ENCODE results near the gene INHA.

The INHA gene

DNA sequence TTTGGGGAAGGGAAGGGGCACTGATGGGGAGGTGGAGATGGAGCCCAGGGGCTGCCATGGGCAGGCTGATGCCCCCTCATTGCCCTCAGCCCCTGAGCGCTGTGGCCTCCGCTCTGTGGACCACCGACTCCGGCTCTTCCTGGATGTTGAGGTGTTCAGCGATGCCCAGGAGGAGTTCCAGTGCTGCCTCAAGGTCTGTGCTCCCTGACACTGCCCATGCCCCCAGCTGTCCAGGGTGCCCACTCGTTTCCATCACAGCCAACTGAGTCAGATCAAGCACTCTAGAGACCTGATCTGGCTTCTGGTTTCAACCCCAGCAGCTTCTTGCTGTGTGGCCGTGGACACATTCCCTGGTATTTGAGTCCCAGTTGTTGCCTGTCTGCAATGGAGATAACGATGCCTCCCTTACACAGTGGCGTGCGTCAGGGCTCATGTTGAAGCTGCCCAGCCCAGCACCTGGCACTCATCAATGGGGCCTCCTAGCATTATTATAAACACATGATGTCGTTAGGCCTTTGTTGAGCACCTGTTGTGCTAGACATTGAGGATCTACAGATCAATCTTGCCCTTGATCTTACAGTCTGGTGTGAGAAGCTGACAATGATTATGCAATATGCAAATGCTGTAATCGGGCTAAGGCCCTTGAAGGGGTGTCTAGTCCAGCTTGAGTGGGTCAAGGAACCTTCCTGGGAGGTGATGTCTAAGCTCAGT is 39.9 kb downstream of the INHA start:
- DNase-seq (ENCODE audit: low read depth): no peak

DNA sequence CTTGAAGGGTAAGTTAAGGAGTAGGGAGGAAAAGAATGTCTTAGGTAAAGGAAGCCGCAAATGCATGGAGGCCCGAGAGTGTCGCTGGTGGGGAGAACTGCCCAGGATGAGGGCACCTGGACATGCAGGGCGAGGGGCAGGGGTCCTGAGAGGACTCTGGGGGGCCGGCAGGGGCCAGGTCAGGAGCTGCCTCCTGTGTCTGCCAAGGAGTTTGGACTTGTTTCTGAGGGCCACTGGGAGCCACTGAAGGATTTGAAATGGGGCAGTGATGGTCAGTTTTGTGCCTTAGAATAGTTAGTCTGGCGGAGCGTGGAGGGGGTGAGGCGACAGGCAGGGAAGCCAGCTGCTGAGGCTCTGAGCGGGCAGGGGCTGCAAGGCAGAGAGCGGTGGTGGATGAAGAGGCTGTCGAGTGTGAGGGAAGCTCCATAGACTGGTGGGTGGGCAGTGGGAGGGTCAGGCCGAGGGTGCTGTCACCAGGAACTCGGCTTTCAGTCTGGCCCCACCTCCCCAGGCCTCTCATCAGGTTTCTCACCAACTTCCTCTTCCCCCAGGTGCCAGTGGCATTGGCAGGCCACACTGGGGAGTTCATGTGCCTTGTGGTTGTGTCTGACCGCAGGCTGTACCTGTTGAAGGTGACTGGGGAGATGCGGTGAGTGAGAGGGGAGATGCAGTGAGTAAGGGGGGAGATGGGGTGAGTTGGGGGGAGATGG is 40.6 kb downstream of the INHA start:
- no peak for DNase-seq (ENCODE audit: low read depth)

DNA sequence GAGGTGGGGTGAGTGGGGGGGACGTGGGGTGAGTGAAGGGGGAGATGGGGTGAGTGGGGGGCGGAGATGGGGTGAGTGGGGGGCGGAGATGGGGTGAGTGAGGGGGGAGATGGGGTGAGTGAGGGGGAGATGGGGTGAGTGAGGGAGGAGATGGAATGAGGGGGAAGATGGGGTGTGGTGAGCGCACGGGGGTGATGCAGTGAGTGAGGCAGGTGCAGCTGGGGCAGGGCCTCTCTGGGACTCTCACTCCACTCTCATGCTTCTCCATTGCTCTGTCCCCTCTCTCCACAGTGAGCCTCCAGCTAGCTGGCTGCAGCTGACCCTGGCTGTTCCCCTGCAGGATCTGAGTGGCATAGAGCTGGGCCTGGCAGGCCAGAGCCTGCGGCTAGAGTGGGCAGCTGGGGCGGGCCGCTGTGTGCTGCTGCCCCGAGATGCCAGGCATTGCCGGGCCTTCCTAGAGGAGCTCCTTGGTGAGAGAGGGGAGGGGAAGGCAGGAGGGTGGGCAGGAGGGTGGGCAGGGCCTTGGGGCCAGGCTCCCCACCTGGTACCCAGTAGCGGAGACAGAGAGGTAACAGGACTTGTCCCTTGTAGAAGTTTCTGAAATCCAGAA is 41.5 kb downstream of the INHA start:
- no peak for DNase-seq (ENCODE audit: low read depth)

DNA sequence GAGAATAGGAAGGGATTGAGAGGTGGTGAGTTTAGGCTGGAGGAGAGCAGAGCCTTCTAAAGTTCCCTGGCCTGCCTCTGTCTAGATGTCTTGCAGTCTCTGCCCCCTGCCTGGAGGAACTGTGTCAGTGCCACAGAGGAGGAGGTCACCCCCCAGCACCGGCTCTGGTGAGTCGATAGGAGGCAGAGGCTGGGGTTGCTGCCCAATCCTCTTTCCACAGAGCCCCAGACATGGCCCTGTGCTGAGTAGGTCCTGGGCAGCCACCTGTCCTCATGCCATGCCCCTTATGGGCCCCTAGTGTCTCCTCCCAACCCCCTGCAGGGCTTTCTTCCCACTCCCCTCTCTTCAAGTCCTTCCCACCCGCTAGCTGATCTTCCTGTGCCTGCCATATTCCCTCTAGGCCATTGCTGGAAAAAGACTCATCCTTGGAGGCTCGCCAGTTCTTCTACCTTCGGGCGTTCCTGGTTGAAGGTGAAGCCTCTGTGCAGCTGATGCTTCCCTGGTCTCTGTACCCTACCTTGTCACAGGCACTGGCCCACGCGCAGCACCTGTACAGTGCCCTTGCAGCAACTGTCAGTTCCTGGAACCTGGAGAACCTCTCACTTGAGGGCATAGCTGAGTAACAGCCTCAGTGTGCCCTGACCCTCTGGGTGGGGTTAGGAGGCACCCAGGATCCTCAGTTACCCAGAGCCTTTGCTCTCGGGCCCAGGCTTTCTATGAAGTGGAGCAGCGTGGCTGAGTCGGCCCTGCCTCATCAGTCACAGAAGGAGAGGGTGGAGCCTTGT is 42.2 kb downstream of the INHA start:
- no peak for DNase-seq (ENCODE audit: low read depth)

DNA sequence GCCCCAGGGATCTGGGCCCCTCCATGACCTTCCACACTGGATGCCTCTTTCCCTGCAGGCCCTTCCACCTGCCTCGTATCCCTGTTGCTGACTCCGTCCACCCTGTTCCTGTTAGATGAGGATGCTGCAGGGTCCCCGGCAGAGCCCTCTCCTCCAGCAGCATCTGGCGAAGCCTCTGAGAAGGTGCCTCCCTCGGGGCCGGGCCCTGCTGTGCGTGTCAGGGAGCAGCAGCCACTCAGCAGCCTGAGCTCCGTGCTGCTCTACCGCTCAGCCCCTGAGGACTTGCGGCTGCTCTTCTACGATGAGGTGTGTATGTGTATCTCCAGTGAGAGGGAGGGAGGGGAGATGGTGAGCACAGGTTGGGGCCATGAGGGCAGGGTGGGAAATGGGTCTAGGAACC is 42.9 kb downstream of the INHA start:
- no peak for DNase-seq (ENCODE audit: low read depth)

DNA sequence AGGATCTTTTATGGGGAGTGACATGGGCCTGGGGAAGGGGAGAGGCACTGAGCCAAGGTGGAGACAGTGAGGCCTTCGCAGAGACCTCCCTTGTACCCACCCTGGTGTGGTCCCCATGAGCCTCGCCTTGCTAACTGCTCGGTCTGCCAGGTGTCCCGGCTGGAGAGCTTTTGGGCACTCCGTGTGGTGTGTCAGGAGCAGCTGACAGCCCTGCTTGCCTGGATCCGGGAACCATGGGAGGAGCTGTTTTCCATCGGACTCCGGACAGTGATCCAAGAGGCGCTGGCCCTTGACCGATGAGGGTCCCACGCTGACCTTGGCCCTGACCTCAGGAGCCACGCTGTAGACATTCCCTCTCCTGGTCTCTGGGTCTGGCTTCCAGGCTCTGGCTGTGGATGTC is 43.8 kb downstream of the INHA start:
- no peak for DNase-seq (ENCODE audit: low read depth)

DNA sequence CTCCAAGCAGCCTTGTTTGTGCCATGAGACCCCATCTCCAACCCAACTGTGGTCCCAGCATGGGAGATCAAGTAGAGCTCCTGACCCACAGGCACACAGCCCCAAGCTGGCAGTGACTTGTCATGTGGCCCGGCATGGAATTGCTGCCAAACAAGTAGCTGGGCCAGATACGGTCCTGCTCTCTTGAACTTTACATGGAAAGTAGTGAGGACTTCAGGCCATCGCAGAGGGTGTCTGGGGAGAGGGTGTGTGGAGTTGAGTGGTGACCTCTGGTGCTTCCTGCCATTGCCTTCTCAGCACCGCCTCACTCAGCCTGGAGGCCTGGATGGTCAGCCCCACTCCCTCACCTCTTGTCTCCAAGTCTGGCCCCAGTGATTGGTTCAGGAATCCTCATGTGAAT is 44.4 kb downstream of the INHA start:
- DNase-seq (ENCODE audit: low read depth): no peak

DNA sequence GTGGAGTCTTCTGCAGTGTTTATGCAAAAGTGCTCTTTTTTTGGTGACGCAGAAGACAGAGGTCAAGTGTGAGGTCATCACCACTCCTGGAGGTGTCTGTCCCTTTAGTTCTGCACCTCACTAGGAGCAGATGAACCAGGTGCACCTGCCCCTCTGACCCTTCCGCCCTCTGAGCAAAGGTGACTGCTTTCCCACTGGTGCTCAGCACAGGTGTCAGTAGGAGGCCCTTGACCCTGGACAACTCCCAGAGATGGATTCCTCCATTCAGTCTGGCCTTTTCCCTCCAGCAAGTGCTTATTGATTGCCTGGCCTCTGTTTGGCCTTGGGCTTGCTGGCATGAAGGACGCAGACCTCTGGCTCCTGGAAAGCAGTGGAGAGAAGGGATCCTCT is 46.6 kb downstream of the INHA start:
- no peak for DNase-seq (ENCODE audit: low read depth)

DNA sequence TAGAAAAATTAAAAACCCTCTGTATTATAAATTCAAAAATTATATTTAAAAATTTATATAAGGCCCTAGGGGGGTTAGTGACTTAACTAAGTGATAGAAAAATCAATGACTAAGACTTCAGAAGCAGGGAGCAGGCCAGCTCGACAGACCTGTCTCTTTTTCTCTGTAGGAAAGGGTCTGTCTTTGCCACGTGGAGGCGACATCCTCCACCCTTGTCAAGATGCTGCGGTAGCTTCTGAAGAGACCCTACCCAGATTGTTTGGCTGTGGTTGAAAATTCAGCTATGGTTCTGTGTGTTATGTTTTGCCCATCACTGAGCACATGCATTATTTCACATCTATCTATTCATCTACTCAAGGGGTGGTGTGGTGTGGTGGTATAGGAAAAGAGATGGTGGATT is 47.1 kb downstream of the INHA start:
- DNase-seq (ENCODE audit: low read depth): no peak

DNA sequence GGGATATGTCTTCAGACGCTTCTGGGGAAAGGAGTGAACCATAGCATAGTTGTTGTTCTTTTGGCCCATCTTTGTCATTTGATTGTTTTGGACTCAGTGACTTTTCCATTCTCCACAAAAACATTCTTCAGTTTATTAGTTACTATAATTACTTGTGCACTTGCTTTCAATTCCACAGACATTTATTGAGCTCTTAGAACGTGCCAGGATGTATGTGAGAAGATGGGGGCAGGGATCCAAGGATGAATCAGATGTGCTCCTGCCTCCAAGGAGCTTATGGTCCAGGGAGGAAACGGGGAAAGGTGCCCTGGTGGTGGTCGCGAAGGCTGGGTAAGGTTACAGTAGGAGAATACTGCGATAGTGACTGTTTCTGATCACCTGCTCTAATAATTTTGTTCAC is 48.4 kb downstream of the INHA start:
- DNase-seq (ENCODE audit: low read depth): no peak

DNA sequence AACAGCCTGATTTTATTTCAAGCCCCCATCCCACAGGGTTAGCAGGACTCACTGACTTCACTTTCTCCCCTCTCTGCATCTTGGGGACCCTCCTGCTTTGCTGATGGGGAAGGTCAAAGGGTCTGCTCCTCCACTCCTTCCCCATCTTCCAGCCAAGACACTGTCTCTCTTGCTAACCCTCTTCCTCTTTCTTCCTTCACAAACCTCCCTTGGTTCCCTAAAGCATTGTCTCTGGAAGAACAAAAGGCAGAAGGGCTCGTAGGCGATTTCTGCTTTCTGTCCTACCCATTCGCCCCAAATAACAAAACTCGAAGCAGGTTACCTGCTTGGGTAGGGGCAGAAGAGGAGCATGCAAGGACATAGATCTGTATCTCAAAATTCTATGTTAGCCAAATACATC is 49.8 kb downstream of the INHA start:
- DNase-seq (ENCODE audit: low read depth): no peak

DNA sequence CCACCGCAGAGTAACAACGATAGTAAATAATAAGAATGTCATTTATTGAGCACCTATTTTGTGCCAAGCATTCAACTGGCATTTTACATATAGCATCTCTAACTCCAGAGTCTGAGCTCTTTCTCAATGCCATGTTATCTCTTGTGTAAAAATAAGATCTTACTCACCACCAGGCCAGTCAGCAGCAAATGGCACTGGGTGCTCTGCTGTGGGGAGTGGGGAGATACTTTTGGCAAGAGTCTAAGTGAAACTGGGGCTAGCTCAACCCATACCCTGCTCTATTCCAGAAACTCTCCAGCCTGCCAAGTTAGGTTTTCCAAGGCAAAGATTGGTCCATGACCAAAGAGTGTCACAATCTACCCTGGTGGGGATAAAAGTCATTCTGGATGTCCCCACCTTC is 50.4 kb downstream of the INHA start:
- DNase-seq (ENCODE audit: low read depth): no peak

DNA sequence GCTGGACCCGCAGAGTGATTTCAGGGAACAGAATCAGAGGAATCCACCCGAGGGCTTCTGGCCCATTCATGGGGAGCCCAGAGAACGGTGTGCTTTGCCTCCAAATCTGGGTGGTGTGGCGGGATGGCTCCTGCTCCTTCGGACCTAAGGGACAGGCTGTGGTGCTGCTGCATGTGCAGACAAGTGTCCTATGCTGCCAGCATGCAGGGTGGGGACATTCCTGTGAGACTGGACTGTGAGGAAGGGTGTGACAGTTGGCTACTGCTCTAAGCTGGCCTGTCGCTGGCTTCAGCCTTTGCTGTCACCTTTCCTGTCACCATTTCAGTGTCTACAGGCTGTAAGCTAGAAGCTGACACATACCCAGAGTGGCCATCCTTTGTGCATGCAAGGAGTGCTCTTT is 52.5 kb downstream of the INHA start:
- no peak for DNase-seq (ENCODE audit: low read depth)

DNA sequence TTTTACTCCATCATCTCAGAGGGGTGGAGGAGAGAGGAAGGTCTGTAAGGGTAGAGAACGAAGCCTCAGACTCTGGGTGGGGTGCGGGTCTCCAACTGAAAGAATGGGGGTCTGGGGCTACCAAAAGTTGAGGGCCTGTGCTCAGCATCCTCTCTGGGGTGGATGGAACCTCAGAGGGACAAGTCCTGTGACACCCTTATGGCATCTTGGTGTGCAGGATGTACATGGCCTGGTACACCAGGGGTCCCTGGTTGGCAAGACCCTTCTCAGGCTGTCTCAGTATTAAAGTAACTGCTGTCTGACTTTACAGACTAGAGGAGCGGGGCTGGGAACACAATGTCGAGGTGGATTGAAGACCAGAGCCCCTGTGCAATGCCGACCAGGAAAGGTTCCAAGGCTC is 53.1 kb downstream of the INHA start:
- DNase-seq (ENCODE audit: low read depth): no peak

Data from fibroblast of the conjunctiva (primary cell).